Glomerular visceral epithelial cell (primary cell): ENCODE results near the gene PI4KA.
A peak's percentile ranks its signal among the peaks of the same experiment; 100 is the strongest.

Experiments
- DNase-seq: peaks from one replicate; pipeline ENCODE4 v3.0.0-alpha.2; 2016; ENCODE audit errors: extremely low spot score

Gene PI4KA

DNA sequence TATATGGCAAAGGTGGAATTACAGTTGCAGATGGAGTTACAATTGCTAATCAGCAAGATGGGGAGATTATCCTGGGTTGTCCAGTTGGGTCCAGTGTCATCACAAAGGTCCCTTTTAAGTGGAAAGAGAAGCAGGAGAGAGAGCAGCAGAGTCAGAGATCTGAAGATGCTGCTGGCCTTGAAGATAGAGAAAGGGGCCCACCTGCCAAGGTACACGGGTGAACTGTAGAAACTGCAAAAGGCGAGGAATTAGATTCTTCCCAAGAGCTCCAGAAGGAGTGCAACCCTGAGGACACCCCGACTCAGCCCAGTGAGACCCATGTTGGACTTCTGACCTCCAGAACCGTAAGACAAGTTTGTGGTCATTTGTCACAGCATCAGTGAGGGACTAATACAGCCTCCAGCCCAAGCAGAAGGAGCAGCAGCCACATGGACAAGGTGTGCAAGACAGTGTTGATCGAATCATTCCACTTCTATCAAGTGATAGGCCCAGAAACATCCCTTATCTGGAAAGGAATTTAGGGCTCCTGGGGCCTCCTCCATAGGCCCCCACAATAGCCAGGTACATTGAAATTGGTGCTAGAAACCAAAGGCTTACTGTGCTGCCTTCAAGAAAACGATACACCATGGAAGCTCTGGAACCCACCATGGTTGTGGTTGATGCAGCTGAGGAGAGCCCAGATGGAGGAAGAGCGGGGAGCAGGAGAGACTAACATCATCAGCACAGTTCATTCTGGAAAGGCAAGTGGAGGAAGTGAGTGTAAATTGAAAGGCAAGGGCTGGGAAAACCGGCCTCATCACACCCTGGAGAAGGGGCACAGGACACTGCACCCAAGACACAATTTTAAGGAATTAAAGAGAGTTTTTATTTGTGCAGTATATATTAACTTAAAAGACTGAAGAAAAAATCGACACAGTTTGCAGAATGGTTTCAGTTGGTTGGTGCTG, 23.5 kb upstream of the PI4KA start:
- DNase-seq = no peak

DNA sequence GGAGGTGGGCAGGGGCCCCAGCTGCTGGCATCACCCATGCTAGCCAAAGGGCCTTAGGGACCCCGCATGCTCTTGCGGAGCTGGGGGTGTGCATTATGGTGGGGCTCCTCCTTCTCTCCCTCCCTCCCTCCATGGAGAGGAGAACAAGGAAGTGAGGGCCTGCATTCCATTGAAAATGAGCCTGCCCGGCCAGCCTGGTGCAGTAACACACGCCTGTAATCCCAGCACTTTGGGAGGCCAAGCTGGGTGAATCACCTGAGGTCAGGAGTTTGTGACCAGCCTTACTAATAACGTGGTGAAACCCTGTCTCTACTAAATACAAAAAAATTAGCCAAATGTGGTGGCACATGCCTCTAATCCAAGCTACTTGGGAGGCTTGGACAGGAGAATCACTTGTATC, 22.6 kb upstream of the PI4KA start:
- DNase-seq = peak; percentile 34

DNA sequence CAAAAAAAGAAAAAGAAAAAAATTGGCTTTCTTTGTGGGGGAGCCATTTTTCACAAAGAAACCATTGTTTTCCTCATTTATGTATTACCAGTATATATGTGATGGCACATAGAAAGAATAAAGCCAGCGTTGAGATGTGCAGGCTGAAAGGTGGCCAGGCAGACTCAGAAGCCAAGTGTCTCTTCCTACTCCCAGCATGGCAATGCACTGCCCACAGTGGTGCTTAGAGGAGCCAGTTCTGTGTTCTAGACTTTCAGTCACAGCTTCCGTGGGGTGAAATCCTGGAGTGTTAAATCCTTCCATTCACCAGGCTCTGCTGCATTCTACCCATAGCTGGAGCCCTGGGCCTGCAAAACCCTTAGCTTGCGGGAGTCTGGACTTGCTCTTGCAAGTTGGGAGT, 19.1 kb upstream of the PI4KA start:
- no peak for DNase-seq

DNA sequence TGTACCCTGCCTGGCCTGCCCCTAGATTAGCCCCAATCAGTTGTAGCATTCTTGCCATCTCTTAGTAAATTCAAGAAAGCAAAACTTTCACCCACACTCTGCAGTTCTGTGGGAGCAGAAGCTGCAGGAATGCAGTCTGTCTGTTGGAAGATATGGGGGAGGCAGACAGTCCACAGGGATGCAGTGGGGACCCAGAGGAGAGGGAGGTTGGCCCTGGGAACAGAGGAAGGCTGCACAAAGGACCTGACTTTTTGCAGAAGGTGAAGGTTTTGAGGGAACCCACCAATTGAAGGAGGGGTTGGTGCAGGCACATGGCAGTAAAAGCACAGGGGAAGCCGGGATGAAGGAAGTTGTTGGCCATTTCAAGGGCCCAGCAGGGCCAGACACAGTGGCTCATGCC, 16.7 kb upstream of the PI4KA start:
- no peak for DNase-seq

DNA sequence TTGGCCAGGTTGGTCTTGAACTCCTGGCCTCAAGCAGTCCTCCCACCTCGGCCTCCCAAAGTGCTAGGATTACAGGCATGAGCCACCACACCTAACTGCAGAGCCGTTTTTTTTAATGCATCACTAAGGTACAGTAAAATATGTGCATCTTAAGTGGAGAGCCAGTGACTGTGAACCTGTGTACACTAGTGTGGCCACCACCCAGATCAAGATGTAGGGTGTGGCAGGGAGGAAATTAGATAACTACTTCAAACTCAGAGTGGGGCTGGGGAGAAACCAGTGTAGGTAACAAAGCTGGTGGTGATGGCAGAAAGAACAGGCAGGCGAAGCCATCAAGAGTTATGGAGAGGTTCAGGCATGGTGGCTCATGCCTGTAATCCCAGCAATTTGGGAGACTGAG, 14.6 kb upstream of the PI4KA start:
- DNase-seq = no peak

DNA sequence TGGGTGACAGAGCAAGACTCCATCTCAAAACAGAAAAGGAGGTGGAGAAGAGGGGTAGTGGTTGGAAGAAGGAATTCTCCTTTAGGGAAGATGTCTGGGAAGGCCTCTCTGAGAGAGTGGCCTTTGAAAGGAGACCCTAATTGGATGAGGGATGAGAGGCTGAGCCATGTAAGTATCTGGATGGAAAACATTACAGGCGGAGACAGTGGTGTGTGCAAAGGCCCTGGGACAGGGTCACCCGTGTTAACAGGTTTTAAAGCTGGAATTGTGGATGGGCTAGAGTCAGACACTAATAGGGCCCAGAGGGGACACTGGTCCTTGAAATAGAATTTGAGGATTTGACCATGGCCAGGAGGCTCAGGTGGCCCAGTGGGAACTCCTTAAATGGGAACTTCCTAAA, 10.6 kb upstream of the PI4KA start:
- no peak for DNase-seq

DNA sequence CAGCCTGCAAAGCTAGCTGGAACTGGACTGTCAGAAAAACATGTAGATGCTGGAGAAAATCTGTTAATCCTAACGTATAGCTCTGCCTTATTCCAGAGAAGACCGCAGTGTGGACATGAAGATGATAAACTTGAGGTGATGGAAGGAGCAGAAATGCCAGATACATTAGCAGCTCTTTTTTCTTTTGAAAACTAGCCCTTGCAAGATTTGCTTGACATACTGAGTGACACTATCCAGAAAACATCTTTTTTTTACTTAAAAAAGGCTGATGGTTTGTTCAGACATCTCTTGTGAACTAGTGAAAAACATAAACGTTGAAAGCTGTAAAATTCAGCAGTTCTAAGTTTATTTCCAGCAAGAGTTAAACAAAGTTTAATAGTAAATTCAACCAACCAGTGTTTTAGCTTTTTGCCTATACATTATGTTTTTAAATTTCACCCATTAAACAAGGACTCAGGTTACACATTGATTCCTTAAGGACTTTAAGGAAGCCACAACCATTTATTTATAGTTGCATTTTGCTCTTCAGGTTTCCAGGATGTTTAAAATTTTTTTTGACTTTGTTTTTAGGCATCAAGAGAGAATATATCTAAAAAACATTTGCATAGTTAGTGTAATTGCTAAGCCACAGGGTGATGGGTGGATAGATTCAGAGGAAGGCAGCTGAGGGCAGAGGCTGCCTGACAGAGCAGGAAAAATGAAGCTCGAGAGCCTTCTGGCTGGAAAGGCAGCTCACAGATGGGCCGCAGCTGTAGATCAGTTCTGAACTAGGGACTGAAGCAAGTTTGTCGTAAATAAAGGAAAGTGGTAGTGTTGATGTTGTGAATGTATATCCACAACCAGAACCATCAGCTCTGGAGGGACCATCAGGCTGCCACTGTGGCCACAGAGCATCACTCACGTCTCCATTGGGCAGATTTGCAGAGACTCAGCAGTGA, 9.7 kb upstream of the PI4KA start:
- DNase-seq = no peak

DNA sequence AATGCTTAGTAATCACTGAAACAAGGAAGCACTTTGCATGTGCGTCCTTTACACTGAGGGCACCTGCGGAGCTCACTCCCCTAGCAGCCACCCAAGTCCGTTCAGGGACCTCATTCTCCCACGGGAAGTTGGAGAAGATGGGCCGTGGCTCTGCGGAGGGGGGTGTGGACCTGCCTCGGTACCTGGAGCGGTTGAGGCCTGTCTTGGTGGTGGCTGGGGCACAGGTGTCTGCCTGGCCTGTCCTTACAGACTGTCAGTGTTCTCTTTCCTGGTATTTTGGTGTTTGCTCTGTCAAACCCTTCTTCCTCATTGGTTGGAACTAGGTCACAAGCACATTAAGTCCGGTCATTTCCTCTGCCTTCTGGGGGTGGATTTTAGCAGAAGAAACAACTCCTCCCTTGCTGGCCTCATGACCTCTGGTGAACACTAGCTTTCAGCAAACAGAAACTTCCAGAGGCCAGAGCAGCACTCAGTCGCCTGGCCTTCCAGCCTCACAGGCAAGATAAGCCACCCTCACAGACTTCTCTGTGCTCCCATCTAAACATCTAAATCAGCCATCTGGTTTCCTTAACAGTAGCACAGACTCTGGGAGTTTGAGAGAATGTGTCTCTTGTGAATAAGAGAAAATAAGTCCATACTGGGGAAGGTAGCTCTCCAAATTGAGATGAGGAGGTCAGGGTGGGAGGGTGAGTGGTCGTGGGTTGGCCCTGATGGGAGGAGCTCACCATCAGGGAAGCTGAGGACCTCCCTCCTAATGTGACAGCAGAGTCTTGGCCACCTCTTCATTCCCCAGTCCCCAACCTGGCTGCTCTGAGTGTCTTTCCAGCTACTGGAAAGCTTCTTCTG, 8.8 kb upstream of the PI4KA start:
- DNase-seq = no peak

DNA sequence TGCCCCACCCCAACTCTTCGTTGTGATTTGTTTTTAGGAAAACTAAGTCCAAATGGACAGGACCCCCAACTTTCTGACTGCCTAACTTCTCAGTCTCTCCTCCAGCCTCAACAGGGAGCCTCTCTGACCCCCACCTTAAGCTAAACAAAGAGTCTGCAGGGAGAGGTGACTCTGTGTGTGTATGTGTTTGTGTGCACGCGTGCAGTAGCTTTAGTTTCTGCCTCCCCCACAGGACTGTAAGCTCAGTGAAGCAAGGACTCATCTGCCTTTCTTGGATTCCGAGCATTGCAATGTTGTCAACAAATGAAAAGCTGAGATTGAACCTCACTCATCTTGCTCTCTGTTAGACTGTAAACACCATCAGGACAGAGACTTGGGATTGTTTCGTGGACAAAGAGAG, 8.1 kb upstream of the PI4KA start:
- no peak for DNase-seq

DNA sequence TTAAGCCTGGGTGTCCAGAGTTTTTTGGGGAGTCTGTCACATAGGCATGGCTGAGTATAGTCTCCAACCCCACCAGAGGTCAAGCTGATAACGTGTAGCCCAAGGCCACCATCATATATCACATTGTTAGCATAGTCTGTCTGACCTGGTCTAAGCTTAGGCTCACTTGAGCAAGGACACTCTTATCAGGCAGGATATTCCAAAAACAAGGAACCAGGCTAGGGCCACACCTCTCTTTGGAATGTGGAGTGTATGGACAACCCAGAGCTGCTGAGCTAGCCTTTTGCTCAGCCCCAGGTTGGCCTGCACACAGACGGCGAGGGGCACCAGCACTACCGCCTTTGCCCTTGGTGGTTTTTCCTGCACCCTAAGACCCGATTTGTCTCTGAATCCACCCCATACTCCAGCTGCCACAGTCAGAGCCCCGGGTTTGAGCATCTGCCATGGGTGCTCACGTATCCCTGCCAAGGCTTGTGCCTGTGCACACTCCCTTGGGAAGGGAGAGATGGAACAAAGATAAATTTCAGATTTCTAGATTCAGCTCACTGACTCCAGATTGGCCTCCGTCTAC, 7.3 kb upstream of the PI4KA start:
- DNase-seq = no peak

DNA sequence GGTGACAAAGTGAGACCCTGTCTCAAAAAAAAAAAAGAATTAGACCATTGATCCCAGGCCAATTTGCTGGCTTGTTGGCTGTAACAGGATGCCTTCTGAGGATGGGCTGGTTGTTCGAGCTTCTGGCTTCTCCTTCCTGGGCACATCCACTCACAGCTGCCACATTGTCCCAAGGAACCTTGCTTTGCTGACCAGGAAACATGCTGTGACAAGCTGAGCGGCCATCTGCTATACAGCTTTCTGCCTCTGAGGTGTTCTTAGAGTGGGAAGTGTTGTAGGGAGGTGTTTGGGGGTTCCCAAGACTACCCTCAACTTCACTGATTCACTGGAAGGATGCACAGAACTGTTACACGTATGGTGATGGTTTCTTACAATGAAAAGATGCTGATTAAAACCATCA, 6.7 kb upstream of the PI4KA start:
- DNase-seq = no peak

DNA sequence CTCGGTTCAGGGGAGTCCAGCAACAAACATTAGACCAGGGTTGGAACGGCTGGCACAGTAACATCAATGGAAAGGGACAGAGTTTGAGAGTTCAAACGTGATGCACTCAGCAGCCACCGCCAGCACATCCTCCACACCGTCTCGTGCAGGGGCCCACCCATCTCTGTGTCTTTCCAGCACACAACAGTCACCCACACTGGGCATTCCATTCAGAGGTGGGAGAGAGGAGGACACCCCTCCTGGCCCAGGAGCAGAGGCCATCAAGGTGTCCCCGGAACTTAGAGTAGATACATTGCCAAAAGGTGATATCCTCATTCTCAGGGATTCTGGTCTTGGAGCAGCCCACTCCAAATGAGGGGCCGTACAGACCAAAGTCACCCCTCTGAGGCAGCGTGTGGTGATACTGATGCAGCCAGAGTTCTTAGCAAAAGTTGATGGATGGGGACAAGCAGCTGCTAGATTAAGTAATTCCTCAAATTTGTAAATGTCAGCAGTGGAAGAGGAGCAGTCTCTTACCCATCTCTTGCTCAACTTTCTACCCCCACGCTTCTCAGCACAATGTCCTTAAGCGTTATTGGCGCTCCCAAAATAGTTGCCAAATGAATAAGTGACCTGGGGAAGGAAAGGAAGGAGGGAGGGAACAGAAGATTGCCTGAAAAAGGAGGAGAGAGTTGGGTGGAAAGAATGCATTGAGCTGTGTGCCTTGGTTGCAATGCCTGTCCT, 5.7 kb upstream of the PI4KA start:
- no peak for DNase-seq

DNA sequence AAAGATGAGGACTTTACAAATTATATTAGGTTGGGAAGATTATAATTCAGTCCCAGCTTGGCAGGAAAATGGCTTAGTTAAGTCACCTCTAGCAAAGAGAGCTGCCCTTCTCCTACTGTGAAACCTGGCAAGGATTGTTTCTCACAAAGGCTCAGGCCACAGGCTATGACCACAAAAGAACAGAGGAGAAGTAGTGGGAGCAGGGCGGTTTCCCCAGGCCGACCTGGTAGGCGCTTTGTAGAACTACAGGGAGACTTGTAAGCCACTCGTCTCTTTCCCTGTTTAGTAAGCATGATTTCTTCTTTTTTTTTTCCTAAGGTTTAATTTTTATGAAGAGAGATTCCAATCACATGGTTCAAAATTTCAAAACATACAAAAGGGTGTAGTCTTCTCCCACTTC, 4.8 kb upstream of the PI4KA start:
- DNase-seq = no peak

DNA sequence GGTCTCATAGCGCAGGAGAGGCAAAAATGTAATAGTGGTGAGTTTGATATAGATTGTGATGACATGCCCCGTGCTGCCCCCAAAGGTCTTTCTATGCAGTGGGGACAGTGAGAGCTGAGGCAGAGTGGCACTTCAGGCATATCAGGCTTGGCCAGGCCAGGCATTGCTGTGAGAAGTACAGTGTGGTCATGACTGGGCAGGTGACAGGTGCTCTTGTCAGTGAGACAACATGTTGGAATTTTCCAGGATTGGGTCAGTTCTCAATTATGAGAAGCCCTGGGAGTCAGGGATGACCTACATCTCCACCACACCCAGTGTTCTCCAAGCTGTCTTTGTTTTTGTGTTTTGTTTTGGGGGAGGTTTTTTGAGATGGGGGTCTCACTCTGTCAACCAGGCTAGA, 3.9 kb upstream of the PI4KA start:
- no peak for DNase-seq

DNA sequence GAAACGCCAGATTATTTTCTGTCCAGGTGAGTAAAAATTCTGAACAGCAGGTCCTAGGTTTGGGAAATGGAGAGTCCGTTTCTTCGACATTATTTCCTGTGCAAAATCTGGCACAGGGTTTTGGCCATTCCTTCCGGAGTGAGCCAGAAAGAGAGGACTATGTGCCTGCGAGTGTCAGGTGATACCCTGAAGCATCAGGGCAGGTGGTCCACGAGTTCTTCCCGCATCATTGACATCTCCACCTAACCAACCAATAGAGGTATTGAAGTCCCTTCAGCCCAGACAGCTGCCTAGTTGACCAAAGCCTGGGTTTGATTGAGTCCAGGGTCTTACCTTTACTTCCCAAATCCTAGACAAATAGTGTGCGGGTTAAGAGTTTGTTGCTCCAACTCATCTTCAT, 1.0 kb upstream of the PI4KA start:
- no peak for DNase-seq

DNA sequence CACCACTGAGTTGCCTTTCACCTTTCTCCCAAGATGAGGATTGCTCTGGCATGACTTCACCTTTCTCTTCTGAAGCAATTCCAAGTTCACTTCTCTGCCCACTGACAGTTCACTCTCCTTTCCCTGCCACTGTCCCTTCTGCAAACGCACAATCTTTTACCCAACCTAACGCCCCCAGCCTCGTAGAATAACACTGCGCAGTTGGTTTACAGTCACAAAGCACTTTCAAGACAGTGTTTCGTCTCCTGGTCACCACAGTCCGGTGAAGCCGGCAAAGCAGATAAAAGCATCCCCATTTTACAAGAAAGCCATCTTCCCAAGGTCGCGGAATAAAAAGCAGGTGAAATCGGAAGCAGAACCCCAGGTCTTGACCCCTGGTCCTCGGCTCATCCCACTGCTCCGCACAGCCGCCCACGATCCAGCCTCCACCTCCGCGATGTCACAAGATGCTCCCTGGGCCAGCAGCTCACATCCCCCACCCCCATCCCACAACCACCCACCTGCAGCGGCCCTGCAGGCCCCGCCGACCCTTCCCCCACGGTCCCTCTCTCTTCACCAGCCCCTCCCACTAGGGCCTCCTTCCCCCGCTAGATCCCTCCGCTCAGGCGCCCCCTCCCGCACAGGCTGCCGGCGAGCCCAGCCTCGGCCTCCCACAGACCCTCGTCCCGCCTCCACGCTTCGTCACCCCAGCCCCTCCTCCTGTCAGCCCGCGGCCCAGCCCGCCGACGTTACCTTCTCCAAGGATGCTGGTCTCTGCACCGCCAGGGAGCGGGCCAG, 585 bp downstream of the PI4KA start:
- DNase-seq = peak; percentile 77

DNA sequence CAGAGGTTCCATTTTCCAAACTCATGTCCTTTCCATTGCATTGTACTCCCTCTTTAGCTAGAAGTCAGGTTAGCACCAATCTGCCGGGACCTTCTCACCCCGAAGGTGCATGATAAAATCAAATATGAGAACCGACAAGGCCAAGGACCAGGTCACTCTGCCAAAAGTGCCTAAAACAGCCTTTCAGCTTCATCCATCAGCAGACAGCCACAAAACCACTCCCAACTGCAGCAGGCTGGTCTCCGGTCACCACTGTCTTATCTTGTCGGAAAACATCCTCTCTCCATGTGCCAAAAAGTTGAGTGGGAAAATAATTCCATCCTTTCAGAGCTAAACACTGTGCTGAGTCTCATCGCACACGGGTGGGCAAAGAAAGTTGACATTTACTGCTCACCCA, 1.4 kb downstream of the PI4KA start:
- no peak for DNase-seq

DNA sequence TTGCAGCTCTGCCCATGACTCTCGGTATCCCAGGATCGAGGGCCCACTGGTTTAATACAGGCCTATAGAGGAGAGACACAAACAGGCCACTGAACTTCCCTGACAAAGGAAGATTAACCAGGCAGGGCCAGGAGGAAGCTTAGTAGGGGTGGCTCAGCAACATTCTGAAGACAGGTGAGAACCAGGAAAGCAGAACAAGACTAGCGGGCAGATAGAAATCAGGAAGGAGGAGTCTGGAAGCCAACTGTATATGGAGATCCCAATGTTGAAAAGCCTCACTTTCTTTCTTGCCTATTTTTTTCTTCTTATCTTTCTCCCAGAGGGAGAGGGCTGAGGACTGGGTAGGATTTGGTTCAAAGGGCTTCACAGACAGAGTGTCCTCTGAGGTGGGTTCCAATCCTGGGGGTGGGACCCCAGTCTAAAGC, 5.4 kb downstream of the PI4KA start:
- no peak for DNase-seq

DNA sequence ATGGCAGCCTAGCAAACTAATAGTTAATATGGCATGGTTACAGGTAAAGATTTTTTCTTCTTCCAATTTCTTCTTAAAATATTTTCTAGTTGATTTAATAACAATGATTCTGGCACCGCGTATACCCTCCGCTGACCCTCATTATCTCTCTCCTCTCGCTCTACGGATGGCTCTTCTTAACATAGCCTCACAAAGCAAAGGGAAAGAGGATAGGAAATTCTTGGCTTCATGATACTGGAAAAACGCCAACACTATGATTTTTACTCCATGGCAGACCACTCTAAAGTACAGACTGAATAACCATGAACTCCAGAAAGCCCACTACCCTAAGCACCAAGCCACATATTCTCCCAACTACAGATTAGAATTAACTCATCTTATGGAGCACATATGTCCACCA, 6.1 kb downstream of the PI4KA start:
- no peak for DNase-seq

DNA sequence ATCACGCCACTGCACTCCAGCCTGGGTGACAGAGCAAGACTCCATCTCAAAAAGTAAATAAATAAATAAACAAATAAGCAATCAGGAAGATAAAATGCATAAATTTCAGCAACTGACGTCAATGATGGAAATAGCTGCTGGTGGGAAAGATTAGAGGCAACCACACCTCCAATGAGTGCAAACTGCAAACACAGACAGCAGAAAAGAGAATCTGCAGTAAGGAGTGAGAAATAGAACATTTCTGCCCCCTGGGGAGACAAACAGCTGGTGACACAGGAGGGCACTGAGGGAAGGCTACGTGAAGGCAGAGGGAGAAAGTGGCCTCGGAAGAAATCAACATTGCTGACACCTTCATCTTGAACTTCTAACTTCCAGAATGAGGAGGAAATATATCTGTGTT, 6.5 kb downstream of the PI4KA start:
- DNase-seq = no peak
